HG03571 (cell line): ENCODE data around the gene TIMP4.
A peak's percentile ranks its signal among the peaks of the same experiment; 100 is the strongest.

ENCODE experiments used
- ATAC-seq: cut with Tn5 transposase; IDR thresholded peaks from one replicate; pipeline ENCODE4 v1.9.1; 2021; ENCODE audit not compliant: unreplicated experiment

TIMP4 gene

DNA sequence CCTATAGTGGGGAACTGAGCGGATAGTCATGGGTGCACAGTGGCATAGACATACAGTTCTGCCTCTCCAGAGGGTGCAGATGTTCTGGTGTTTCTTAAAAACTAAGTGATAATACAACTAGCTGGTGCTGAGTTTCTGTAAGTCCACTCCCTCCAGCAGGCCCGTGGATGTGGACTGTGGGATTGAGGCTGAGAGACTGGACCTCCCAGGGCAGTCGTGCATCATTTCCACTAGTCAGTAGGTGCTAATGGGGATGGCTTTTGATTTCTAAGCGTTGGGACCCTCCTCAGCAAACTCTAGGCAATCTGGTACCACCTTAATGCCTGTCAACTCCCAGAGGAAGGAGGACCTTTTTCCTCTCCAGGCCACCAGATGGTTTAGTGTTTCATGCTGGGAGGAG, 27.3 kb upstream of the TIMP4 start:
- ATAC-seq, result no peak

DNA sequence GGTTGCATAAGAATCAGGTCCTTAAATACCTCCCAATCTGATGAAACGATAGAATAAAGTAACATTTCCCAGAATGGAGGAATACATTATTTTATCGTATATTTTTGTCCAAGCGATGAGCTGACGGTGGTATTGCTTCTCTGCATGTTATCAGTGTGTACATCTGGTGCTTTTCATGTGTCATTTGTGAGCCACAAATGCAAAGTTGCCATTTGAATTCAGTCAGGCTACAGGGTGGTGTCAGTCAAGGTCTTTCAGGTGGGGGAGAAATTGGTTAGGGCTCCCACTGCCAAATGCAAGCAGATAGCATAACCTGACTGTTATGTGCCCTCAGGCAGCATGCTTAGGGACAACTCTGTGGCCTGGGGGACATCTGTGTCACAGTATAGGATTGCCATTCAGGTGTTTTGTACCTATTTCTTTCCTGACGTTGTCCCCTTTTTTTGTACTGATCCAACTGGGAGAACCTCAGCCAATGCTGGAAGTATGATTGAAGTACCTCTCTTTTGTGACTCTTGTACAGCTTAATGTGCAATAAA, 26.5 kb upstream of the TIMP4 start:
- ATAC-seq, result no peak

DNA sequence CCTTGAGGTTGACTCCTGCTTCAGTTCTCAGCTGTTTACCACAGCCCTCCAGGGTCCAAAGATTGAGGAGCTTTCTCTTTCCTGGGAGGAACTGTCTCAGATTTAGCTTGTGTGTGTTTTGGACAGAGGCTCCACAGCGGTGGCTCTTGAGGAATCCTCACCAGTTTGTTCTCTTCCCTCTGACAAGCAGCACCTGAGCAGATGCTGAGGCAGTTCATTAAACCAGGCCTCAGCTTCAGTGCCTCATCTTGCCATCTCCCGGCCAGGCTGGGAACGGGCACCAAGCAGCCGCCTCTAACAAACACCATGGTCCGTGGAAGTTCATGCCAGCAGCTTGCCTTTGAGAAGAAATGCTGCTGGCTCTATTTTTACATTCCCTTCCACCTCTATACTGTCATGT, 25.8 kb upstream of the TIMP4 start:
- ATAC-seq, result no peak

DNA sequence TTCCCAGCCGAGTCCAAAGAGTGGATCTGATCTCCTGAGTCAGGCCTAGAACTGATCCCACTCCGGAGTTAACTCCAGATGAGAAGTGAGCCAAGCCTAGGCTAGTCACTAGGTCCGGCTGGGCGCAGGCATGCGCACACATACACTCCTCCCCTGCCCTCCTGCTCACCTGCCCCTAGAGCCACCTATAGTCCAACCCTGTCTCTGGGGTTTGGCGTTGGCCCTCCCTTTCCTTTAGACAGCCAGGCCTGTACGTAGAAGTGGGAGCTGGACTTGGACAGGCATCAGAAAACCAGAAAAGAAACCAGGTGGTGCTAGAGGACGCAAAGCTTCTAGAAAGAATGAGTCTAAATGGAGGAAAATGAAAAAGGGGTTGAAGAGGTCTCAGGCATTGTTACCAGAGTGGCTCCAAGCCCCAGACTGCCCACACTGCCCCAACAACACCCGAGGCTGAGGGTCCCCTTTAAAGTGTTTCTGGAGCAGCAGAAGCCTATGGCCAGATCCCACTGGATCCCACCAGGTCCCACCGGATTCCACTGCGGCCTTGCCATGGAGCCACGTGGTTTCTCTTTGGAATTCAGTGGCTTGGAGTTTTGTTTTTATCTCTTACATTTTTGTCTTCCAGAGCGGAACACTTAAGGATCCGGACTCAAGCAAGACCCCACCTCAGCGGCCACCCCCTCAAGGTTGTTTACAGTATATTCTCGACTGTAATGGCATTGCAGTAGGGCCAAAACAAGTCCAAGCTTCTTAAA, 24.2 kb upstream of the TIMP4 start:
- no peak for ATAC-seq

DNA sequence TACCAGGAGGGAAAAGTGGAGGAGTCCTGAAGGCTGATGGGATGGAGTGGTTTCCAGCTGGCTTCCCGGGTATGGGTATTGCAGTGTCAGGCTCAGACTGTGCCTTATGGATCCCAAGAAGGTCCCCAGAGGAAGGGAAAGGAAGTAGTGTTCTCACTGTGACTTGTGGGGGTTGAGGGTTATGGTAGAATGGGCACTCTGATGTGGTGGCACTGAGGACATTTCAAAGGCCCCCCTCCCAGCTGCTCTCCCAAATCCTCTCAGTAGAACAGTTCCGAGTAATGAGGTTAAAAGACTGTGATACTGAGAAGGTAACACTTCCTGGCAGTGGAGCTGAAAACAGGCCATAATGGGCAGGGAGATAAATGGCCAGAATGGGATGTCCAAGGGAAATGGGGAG, 23.1 kb upstream of the TIMP4 start:
- ATAC-seq, result no peak

DNA sequence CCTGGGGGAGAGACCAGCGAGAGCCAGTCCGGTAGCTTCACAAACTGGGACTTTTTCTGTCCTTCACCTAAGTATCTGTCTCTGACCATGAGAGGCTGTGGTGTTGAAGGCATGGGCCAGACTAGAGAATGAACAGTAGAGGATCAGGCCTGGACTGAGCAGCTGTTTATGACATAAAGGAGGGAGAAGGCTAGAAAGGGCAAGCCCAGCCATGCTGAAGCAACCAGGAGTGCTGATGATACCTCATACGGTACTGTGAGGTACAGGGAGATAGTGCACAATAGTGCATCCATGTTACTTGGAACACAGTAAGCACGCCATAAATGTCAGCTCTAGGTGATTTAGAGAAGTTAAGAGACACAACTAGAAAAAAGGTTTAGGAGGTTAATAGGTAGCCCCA, 22.6 kb upstream of the TIMP4 start:
- no peak for ATAC-seq

DNA sequence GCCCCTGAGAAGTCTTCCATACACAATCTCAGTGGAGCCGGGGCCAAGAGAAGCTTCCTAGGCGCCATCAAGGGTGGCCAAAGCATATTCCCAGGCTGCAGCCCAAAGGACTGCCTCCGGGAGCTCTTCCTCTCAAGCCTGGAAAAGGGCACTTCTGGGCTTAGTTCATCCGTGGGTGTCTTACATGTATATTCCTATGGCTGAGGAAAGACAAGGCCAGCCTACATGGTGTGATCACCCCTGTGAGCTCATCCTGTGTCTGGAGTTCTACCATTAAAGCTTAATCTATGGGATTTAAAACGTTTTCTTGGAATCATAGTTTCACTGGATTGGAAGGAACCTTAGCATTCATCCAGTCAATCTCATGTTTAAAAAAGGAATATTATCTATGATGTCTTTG, 21.9 kb upstream of the TIMP4 start:
- ATAC-seq, result no peak

DNA sequence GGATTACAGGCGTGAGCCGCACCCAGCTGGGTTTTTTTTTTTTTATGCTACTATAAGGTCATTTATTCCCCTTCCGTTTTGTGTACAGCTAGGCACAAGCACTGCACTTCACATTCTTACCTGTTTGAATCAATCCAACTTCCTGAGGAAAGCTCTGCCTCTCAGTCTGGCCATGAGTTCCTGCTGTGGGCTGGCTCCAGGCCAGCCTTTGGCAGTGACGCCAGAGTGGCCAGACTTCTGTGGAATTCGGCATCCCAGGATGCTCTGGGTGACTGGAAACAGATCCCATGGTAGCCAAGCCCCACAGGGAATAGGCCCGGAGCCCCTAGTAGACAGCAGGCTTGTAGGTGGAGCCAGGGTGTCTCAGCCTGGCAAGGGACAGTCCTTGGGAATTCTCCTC, 21.5 kb upstream of the TIMP4 start:
- no peak for ATAC-seq

DNA sequence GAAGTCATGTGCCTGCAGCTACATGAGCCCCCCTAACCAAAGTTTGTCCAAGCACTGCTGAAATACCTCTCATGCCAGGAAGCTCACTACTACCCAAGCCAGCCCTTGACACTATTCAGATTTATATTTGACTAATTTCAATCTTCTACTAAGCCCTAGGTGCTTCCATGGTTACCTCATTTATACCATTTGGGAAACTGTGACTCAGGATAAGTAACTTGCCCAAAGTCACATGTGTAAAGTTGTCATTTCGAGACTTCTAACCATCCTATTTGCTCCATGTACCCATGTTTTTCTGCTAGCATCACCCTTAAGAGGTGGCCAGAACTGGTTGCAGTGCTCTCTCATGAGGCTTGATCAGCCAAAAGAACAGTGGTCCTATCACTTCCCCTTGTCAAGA, 20.7 kb upstream of the TIMP4 start:
- no peak for ATAC-seq

DNA sequence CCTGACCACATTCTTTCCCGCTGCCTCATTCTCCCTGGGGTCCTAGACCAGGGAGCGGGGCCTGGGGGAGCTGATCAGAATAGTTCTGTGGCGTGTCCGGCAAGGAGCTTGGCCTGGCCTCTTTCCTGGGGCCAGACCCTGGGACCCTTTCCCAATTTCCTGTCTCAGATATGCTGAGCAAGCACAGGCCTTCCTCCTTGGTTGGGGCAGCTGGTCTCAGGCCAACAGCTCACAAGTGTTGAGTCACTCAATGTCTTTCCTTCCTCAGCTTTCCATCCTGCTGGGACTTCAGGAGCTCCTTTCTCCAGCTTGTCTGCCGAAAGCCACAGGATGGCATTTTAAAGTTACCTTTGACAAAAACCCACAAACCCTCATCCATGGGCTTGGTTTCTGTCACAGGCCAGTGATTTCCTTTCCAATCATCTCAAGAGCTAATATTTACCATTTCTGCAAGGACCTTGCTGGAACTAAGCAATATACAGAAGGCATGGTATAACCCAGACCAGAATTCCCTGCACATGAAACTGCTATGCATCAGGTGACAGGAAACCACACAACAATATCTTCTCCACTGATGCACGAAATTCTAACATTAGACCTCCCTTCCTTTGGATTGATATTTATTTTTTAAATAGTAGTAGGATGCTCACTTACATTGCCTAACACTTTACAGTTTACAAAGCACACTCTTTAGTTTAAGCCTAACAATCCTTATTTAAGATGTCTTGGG, 19.5 kb upstream of the TIMP4 start:
- ATAC-seq, result no peak

DNA sequence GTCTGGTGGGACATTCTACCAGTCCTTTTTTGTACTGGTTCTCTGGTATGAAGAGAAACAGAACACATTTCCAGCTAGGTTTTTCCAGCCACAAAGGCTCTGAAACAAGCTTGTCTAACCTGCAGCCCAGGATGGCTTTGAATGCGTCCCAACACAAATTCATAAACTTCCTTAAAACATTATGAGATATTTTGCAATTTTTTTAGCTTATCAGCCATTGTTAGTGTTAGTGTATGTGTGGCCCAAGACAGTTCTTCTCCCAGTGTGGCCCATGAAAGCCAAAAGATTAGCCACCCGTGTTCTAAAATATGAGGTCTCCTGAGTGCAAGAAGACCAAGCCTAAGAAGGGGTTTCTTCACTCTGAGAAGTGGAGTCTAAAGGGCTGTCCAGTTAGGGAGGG, 18.4 kb upstream of the TIMP4 start:
- ATAC-seq, result no peak

DNA sequence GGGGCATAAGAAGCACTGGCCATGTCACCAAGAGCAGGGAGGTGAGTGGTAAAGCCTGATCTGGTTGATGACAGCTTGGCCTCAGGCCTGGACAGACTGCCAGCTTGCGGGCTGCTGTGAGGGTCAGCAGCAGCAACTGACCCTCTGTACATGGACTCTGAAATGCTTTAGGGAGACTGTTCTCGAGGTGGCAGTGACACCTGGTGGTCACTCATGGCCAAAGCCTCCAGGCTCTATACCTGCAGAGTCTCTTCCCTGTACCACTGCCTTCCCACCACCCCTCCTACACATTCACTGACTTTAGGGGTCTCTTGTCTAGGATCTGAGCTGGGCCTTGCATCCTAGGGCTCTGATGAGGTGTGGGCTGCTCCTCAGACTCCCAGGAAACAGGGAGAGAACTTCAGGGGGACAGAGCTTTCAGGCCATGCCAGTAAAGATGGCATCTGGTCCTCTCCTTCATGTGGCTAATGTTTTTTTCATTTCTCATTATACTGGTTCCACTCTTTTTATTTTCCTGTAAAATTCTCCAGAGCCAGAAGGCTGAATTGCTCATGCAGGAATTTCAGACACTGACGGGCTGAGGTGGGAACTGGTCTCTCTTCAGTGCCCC, 17.2 kb upstream of the TIMP4 start:
- peak; percentile 74 for ATAC-seq

DNA sequence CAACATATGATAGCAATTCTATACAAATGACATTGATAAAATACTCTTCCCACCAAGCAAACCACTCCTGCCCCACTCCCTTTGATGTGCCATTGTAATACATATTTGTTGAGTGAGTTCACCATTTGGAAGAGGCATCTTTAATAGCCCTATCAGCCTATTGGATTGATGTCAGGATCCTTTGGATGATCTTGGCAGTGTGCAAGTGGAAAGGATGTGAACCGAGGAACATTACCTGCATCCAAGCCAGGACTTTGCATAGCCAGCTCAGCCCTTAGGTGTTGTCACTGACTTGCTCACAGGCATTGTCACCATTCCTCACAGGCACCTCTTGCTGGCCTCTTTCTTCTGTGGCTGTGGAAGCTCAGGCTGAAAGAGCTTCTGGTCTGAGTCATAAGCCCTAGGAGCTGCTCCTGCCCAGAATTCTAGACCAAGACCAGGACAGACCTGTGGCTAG, 16.5 kb upstream of the TIMP4 start:
- no peak for ATAC-seq

DNA sequence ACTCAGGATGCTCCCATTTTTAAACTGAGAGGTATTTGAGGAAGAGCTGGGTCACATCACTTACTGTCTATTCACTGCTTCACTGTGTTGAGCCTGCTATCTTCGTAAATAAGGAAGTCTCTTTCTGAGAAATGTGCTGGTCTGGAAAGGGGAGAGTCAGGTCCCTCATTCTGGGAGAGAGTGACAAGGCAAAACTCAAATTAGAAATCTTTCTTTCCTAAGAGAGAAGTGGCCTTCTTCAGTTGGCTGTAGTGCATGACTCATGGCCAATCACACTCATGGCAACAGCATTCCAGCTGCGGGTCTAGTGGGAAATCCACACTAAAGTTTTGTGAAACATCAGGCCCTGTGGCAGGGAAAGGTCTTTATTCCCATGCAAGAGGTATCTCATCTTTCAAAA, 11.5 kb upstream of the TIMP4 start:
- no peak for ATAC-seq

DNA sequence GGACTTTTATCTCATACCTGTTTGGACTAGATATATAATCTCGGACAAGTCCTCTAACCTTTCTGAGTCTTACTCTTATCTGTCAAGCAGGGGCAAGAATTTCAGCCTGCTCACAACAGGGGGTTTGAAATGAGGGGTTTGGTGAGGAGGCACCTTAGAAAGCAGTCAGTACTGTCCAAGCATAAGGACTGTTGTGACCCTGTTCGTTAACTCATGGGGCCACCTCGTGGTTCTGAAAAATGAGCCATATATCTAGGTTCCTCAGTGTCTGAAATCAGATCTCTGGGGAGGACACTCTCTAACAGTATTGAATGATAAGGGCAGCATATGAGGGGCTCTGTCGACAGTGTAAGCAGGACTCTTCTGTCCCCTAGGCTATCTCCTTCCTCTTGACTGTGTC, 7.2 kb upstream of the TIMP4 start:
- ATAC-seq, result no peak

DNA sequence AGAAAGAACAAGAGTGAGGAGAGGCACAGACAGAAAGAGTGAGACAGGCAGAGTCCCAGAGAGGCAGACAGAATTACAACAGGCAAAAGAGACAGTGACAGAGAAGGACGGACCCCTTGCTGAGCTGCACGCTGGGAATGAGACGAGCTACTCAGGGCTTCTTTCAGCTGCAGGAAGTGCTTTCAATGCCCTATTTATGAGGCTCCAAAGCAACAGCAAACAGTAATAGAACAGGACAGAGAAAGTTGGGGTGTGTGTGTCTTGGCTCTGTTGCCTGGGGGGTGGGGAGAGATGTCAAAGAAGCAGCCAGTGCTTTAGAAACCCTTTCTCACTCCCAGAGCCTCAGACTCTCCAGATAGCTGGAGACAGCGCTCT, 502 bp upstream of the TIMP4 start:
- ATAC-seq, result no peak

DNA sequence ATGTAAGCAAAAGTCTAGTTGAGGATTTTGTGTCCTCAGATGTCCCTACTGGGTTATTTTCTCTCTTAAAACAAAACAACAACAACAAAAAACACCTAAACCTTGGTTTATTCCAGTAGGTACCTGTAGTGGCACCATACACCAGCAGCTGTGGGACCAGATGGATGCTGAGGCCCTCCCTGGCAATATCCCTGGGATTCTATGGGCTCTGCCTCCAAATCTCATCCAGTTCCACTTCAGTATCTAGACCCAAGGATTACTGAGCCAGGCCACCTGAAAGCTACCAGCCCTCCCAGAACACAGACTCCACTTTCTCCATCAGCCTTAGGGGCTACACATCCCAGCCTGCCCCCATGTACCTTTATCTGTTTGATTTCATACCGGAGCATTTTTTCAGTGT, 1.7 kb downstream of the TIMP4 start:
- no peak for ATAC-seq

DNA sequence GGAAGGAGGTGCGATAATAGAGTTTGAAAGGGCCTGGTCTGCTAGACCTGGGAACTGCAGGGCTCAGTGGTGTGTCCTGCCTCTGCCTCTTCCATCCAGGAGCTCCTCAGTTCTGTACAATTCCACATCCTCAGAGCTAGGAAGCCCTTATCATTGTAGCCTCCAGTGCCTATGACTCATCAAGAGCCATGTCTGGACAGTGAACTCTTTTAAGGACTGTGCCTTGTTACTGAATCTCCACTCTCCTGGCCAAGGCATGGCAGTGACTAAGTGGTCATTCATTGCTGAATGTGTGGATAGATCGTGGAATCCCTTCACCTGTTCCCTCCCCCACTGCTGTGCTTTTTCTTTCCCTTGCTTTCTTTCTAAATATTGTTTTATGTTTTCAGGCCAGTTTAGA, 2.9 kb downstream of the TIMP4 start:
- no peak for ATAC-seq

DNA sequence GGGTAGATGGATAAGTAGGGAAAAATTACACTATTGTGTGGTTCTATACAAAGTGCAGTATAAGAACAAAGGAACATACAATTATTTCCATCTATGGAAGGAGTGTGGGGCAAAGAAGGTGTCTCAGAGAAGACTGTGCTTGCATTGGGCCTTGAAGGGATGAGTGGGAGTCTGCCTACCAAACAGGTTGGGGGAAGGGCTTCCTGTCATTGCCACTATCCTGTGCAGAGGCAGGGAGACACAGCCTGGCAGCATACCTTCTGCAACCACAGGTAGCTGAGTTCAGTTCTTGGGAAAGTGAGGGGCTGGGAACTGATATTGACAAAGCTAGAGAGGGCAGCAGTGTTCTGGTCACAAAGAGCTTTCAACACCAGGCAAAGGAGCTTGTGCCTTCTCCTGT, 3.4 kb downstream of the TIMP4 start:
- no peak for ATAC-seq

DNA sequence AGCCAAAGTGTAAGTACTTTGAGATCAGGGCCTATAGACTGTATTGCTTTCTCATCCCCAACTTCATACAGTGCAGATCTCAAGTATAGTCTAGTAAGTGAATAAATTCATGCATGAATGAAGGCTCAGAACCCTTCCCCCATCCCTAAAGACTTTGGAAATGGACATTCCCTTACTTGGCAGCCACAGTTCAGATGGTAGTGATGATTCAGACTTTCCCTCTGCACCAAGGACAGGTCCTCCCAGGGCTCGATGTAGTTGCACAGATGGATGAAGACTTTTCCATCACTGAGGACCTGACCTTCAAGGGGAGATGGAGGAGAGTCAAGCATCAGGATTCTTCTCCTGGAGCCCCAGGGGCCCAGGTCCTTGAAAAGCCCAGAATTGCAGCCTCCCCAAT, 4.6 kb downstream of the TIMP4 start:
- ATAC-seq, result no peak

DNA sequence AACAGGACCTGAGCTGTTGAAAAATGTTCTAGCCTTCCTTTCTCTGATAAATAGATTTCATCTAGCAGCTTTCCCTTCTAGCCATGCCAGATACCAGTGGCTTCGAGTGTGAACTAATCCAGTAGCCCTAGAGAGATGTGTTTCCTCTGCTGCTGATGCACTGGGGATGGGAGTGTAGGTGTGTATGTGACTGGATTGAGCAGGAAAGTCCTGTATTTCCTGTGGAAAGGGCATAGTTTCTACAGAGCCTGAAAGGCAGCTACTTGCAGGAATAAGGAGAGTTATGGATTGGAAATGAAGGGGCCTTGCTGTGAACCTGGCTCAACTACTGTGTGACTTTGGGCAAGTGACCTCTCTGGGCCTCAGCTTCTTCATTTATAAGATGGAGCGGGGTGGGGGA, 8.6 kb downstream of the TIMP4 start:
- no peak for ATAC-seq

DNA sequence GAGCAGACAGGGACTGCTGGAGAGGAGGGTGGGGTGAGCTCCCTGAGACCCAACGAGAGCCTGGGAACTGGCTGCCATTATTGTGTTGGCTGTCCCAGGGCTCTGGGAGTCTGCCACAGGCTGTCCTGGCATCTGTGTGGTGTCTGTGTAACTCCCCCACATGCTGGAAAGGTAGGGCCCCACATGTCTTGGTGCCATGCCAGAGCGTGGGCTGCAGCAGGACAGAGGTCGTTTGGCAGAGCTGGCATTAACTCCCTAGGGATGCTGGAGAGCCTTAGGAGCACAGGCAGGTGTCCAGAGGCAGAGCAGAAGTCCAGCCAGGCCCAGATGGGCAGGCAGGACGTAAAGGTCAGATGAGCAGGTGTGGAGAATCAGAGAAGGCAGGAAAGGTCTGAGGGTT, 9.7 kb downstream of the TIMP4 start:
- ATAC-seq, result no peak
